ENCODE measurements around the gene POLR3A. TPM values are rescaled to one million over a fixed set of nuclear protein-coding genes. Genes with fewer than 3 reads are reported as not detected.
A peak's percentile ranks its signal among the peaks of the same experiment; 100 is the strongest.

Gene POLR3A
- total RNA-seq, 2 donors from 2014 or later: 28.2 to 28.6 TPM

DNA sequence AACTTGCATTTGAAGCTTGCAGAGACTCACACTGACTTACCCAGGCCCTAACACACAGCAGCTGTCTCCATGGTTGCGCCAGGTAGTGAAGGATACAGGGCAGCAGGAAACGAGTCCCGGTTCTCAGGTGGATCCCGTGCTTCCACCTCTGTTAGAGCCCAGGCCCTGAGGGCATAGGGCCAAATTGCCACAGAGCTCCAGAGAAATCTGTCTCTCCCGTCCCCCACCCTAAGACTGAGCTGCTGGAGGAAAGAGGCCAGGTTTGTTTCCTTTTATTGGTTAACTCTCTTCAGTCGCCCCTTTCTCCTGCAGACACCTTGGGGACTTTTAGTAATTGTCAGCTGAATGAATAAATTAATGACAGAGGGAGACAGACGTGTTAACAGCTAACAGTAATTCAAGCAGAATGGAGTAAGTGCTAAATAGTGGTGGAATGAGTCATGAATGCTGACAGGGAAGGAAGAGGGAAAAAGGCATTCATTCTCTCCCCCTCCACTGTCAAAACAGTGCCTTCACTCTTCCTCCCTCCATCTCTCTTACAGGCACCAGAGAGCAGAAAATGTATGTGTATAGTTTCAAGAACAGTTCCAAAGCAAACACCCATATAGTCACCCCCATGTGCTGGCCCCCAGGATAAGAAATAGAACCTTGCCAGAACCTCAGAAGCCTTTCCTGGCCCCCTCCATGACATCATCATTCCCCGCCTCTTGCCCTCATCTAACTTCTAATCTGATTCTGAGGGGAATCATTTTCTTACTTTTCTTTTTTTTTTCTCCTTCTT is 86.0 kb downstream of the POLR3A start:
- H3K4me3 Mint-ChIP-seq: no peak overlapping the region
- peak overlapping the region; percentile 14 for H3K27ac ChIP-seq (ENCODE audit: low read depth, low read length)
- peak overlapping the region; percentile 13 for H3K9ac ChIP-seq (ENCODE audit: extremely low read depth, low read length, poor library complexity, severe bottlenecking)
- H3K36me3 Mint-ChIP-seq (ENCODE audit: low read depth): no peaks in the 10 kb centered on the region
- H3K27me3 Mint-ChIP-seq (ENCODE audit: insufficient read depth): no peaks in the 10 kb centered on the region
- no peak overlapping the region for H3K4me3 ChIP-seq (ENCODE audit: low read length)
- H3K9me3 Mint-ChIP-seq: no peaks in the 10 kb centered on the region
- peak overlapping the region; percentile 93 for H3K27ac Mint-ChIP-seq
- WGBS, 2 experiments (ENCODE audit: insufficient coverage in 1 of 2, insufficient read length in 1 of 2): 40 to 44% methylated on average over 7 to 8 of the region's 8 CpGs
- H3K9me3 ChIP-seq (ENCODE audit: control insufficient read depth, low read length): no peaks in the 10 kb centered on the region
- H3K36me3 ChIP-seq (ENCODE audit: control insufficient read depth, insufficient read depth, low read length): no peaks in the 10 kb centered on the region
- TF ChIP-seq, protein P1, sequence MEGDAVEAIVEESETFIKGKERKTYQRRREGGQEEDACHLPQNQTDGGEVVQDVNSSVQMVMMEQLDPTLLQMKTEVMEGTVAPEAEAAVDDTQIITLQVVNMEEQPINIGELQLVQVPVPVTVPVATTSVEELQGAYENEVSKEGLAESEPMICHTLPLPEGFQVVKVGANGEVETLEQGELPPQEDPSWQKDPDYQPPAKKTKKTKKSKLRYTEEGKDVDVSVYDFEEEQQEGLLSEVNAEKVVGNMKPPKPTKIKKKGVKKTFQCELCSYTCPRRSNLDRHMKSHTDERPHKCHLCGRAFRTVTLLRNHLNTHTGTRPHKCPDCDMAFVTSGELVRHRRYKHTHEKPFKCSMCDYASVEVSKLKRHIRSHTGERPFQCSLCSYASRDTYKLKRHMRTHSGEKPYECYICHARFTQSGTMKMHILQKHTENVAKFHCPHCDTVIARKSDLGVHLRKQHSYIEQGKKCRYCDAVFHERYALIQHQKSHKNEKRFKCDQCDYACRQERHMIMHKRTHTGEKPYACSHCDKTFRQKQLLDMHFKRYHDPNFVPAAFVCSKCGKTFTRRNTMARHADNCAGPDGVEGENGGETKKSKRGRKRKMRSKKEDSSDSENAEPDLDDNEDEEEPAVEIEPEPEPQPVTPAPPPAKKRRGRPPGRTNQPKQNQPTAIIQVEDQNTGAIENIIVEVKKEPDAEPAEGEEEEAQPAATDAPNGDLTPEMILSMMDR (conservative IDR thresholded peaks at IDR 0.05): no peak
- peaks cover 17% of the 10 kb centered on the region for H3K4me1 ChIP-seq (ENCODE audit: control insufficient read depth, insufficient read depth, low read length)
- DNase-seq: peak; percentile 89
- no peaks in the 10 kb centered on the region for H3K27me3 ChIP-seq (ENCODE audit: control insufficient read depth, insufficient read depth, low read length, poor library complexity, severe bottlenecking)
- H3K4me1 Mint-ChIP-seq: peaks cover 34% of the 10 kb centered on the region

DNA sequence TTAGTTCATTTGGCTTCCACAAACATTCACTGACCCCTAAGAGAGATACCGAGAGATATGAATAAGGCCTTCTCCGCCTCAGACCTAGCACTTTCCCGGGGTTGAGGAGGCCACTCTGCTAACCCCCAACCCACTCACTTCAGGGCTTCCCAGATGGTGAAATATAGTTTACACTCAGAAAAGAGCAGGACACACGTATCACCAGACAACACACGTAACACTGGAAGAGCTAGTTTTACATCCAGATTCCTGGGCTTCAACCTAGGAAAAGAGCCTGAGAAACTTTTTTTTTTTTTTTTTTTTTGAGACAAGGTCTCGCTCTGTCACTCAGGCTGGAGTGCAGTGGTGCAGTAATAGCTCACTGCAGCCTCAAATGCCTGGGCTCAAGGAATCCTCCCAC is 87.5 kb downstream of the POLR3A start:
- Histone ChIP-seq H3K4me3 (ENCODE audit: low read length) (no peak overlapping the region), H3K36me3 (ENCODE audit: control insufficient read depth, insufficient read depth, low read length) (no peaks in the 10 kb centered on the region), H3K9ac (ENCODE audit: extremely low read depth, low read length, poor library complexity, severe bottlenecking) (no peak overlapping the region), H3K9me3 (ENCODE audit: control insufficient read depth, low read length) (no peaks in the 10 kb centered on the region), H3K27ac (ENCODE audit: low read depth, low read length) (no peak overlapping the region), H3K4me1 (ENCODE audit: control insufficient read depth, insufficient read depth, low read length) (peaks cover 17% of the 10 kb centered on the region), H3K27me3 (ENCODE audit: control insufficient read depth, insufficient read depth, low read length, poor library complexity, severe bottlenecking) (no peaks in the 10 kb centered on the region)
- TF ChIP-seq, protein P1 (conservative IDR thresholded peaks at IDR 0.05): no peak
- DNase-seq: no peak
- Mint-ChIP-seq H3K27ac (no peak overlapping the region), H3K36me3 (ENCODE audit: low read depth) (no peaks in the 10 kb centered on the region), H3K9me3 (no peaks in the 10 kb centered on the region), H3K4me3 (no peak overlapping the region), H3K4me1 (peaks cover 42% of the 10 kb centered on the region), H3K27me3 (ENCODE audit: insufficient read depth) (no peaks in the 10 kb centered on the region)
- 95% methylated on average over 2 to 6 of the region's 6 CpGs for whole genome bisulfite sequencing, 2 experiments (ENCODE audit: insufficient coverage in 1 of 2, insufficient read length in 1 of 2)

DNA sequence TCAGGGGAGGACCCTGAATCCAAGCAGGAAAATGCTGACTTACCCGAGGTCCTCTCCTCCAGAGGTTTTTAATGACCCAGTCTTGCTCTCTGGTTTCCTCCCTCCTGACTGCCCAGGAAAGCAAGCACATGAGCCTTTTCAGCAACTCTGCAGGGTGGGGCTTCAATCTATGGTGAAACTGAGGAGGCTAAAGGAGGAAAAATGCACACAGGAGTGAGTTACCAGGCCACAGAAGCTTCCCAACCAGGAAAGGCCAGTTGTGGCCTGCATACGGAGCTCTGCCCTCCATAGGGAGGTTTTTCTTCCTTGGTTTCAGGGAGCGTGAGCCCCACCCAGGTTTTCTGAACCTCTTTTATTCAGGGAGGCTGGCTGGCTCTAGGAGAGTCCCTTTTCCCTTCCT is 88.7 kb downstream of the POLR3A start:
- H3K36me3 ChIP-seq (ENCODE audit: control insufficient read depth, insufficient read depth, low read length): no peaks in the 10 kb centered on the region
- no peak overlapping the region for H3K4me3 Mint-ChIP-seq
- H3K27me3 ChIP-seq (ENCODE audit: control insufficient read depth, insufficient read depth, low read length, poor library complexity, severe bottlenecking): no peaks in the 10 kb centered on the region
- H3K9me3 ChIP-seq (ENCODE audit: control insufficient read depth, low read length): no peaks in the 10 kb centered on the region
- 78 to 100% methylated on average over 2 to 3 of the region's 3 CpGs for WGBS, 2 experiments (ENCODE audit: insufficient coverage in 1 of 2, insufficient read length in 1 of 2)
- TF ChIP-seq, protein P1 (conservative IDR thresholded peaks at IDR 0.05): no peak
- peaks cover 46% of the 10 kb centered on the region for H3K4me1 Mint-ChIP-seq
- peak overlapping the region; percentile 26 for H3K27ac Mint-ChIP-seq
- no peak overlapping the region for H3K27ac ChIP-seq (ENCODE audit: low read depth, low read length)
- no peaks in the 10 kb centered on the region for H3K9me3 Mint-ChIP-seq
- H3K27me3 Mint-ChIP-seq (ENCODE audit: insufficient read depth): no peaks in the 10 kb centered on the region
- no peak overlapping the region for H3K9ac ChIP-seq (ENCODE audit: extremely low read depth, low read length, poor library complexity, severe bottlenecking)
- no peak for DNase-seq
- no peak overlapping the region for H3K4me3 ChIP-seq (ENCODE audit: low read length)
- H3K36me3 Mint-ChIP-seq (ENCODE audit: low read depth): no peaks in the 10 kb centered on the region
- peaks cover 17% of the 10 kb centered on the region for H3K4me1 ChIP-seq (ENCODE audit: control insufficient read depth, insufficient read depth, low read length)
